Endodermal cell (in vitro differentiated cells): ENCODE data around the gene SUPT6H. TPM values are rescaled to one million over a fixed set of nuclear protein-coding genes. Genes with fewer than 3 reads are reported as not detected.
A peak's percentile ranks its signal among the peaks of the same experiment; 100 is the strongest.

ENCODE experiments used
- DNase-seq: peaks from one replicate; pipeline ENCODE4 v3.0.0-alpha.2; 2017
- H3K27ac ChIP-seq: 2 replicates; pipeline ENCODE4 v1.5.1; 2013; ENCODE audit warnings: mild to moderate bottlenecking, low read depth, low read length, moderate library complexity
- H3K27me3 ChIP-seq: 2 replicates; pipeline ENCODE4 v1.6.1; 2013; ENCODE audit warnings: mild to moderate bottlenecking, low read length, moderate library complexity; ENCODE audit not compliant: insufficient read depth, control insufficient read depth, poor library complexity, severe bottlenecking
- H3K36me3 ChIP-seq: 2 replicates; pipeline ENCODE4 v1.7.0; 2013; ENCODE audit warnings: mild to moderate bottlenecking, low read length, moderate library complexity; ENCODE audit not compliant: control insufficient read depth, insufficient read depth
- H3K4me1 ChIP-seq: one replicate; pipeline ENCODE4 v1.7.0; 2013; ENCODE audit warnings: low read length; ENCODE audit not compliant: control insufficient read depth, insufficient read depth
- H3K4me3 ChIP-seq: 2 replicates; pipeline ENCODE4 v1.5.1; 2013; ENCODE audit warnings: mild to moderate bottlenecking, low read length, moderate library complexity
- H3K9ac ChIP-seq: 2 replicates; pipeline ENCODE4 v1.6.1; 2013; ENCODE audit warnings: mild to moderate bottlenecking, low read length, moderate library complexity; ENCODE audit not compliant: poor library complexity, severe bottlenecking; ENCODE audit errors: extremely low read depth
- H3K9me3 ChIP-seq: 2 replicates; pipeline ENCODE4 v1.6.1; 2013; ENCODE audit warnings: mild to moderate bottlenecking, low read length, moderate library complexity; ENCODE audit not compliant: control insufficient read depth
- H3K27ac Mint-ChIP-seq: 2 replicates; pipeline ENCODE4 v1.8.0; 2020; ENCODE audit warnings: mixed read lengths
- H3K27me3 Mint-ChIP-seq: 2 replicates; pipeline ENCODE4 v1.8.0; 2021; ENCODE audit warnings: mild to moderate bottlenecking, mixed read lengths; ENCODE audit not compliant: insufficient read depth
- H3K36me3 Mint-ChIP-seq: 2 replicates; pipeline ENCODE4 v1.8.0; 2020; ENCODE audit warnings: low read depth, mixed read lengths
- H3K4me1 Mint-ChIP-seq: 2 replicates; pipeline ENCODE4 v1.8.0; 2020; ENCODE audit warnings: mixed read lengths
- H3K4me3 Mint-ChIP-seq: 2 replicates; pipeline ENCODE4 v1.8.0; 2020; ENCODE audit warnings: mild to moderate bottlenecking, moderate library complexity, mixed read lengths
- H3K9me3 Mint-ChIP-seq: 2 replicates; pipeline ENCODE4 v1.8.0; 2020; ENCODE audit warnings: mild to moderate bottlenecking, mixed read lengths
- CTCF ChIP-seq: fragments of 200-600 bp; sonication (generic); conservative IDR thresholded peaks from 2 replicates; pipeline ENCODE4 v1.5.0; 2021; ENCODE audit warnings: antibody characterized with exemption, mild to moderate bottlenecking
- WGBS, 2 experiments: methylation state at CpG; one replicate each; pipeline versions ENCODE4 v1.1.5 to v1.1.7; 2013; ENCODE audit warnings: missing lambda C conversion rate in 2 of 2, mixed read lengths in 1 of 2; ENCODE audit not compliant: insufficient coverage in 1 of 2, insufficient read length in 1 of 2; 5-methylcytosine and 5-hydroxymethylcytosine counted together
- total RNA-seq, 2 donors: library from RNA; stranded (reverse); fragmentation: NEBNext Ultra II Directional in 1 of 2; extraction: Animal tissue kit (Norgen Biotek cat#: 25700) in 1 of 2; gene quantifications; 2 replicates in 1 of 2; 3 replicates in 1 of 2; pipeline ENCODE4 v1.2.1, GENCODE V29; 2021

Gene SUPT6H
- total RNA-seq, 2 donors from 2014 or later = 54.4 to 72.1 TPM

- Mint-ChIP-seq H3K27ac (peak overlapping the region; percentile 46), H3K4me3 (no peak overlapping the region), H3K36me3 (peaks cover 54% of the 10 kb centered on the region), H3K27me3 (no peaks in the 10 kb centered on the region), H3K4me1 (peaks cover 19% of the 10 kb centered on the region), H3K9me3 (no peaks in the 10 kb centered on the region)
- Histone ChIP-seq H3K4me1 (peaks cover 9% of the 10 kb centered on the region), H3K27me3 (no peaks in the 10 kb centered on the region), H3K9ac (no peak overlapping the region), H3K36me3 (peaks cover 55% of the 10 kb centered on the region), H3K9me3 (no peaks in the 10 kb centered on the region), H3K4me3 (no peak overlapping the region), H3K27ac (peak overlapping the region; percentile 47)
- no peak for TF ChIP-seq CTCF
- WGBS, 2 experiments = 75 to 78% methylated on average over 1 to 3 of the region's 3 CpGs
- no peak for DNase-seq
Measured at GRCh38 chr17:28702752-28703150, 40.7 kb downstream of the SUPT6H start.

- DNase-seq = no peak
- Histone ChIP-seq H3K27me3 (no peaks in the 10 kb centered on the region), H3K4me1 (peaks cover 4% of the 10 kb centered on the region), H3K9me3 (no peaks in the 10 kb centered on the region), H3K27ac (peak overlapping the region; percentile 27), H3K4me3 (no peak overlapping the region), H3K9ac (no peak overlapping the region), H3K36me3 (peaks cover 47% of the 10 kb centered on the region)
- Mint-ChIP-seq H3K27ac (no peak overlapping the region), H3K36me3 (peaks cover 46% of the 10 kb centered on the region), H3K9me3 (no peaks in the 10 kb centered on the region), H3K4me1 (peaks cover 17% of the 10 kb centered on the region), H3K4me3 (no peak overlapping the region), H3K27me3 (no peaks in the 10 kb centered on the region)
- no peak for TF ChIP-seq CTCF
- 93 to 94% methylated on average over 13 to 16 of the region's 16 CpGs for WGBS, 2 experiments
Measured at GRCh38 chr17:28703552-28704218, 41.7 kb downstream of the SUPT6H start.

- Histone ChIP-seq H3K9ac (no peak overlapping the region), H3K36me3 (peaks cover 41% of the 10 kb centered on the region), H3K27me3 (no peaks in the 10 kb centered on the region), H3K27ac (no peak overlapping the region), H3K4me3 (no peak overlapping the region), H3K9me3 (no peaks in the 10 kb centered on the region), H3K4me1 (peaks cover 3% of the 10 kb centered on the region)
- H3K9me3 Mint-ChIP-seq = no peaks in the 10 kb centered on the region
- H3K27ac Mint-ChIP-seq = peak overlapping the region; percentile 86
- no peaks in the 10 kb centered on the region for H3K27me3 Mint-ChIP-seq
- no peak for DNase-seq
- H3K4me1 Mint-ChIP-seq = peaks cover 17% of the 10 kb centered on the region
- WGBS, 2 experiments = 91 to 100% methylated on average over 6 to 14 of the region's 14 CpGs
- peaks cover 40% of the 10 kb centered on the region for H3K36me3 Mint-ChIP-seq
- no peak for TF ChIP-seq CTCF
- no peak overlapping the region for H3K4me3 Mint-ChIP-seq
Measured at GRCh38 chr17:28704219-28704858, 42.3 kb downstream of the SUPT6H start.
